Activated T-cell treated with anti-CD3 and anti-CD28 coated beads, Interleukin-2, amount 50 U/mL, for 4 hours (primary cell): Measurements from ENCODE around the gene FADS3. TPM values are rescaled to one million over a fixed set of nuclear protein-coding genes. Genes with fewer than 3 reads are reported as not detected.

ENCODE experiments used
- ATAC-seq, 2 donors: fragments of 200-7000 bp; cut with Tn5 transposase; one replicate each; pipeline ENCODE4 v1.10.0; 2021
- DNase-seq: peaks from one replicate; pipeline ENCODE4 v3.0.0-alpha.2; 2020
- H3K27me3 Mint-ChIP-seq: one replicate; pipeline ENCODE4 v1.8.0; 2021; ENCODE audit warnings: low read depth, mixed read lengths
- H3K36me3 Mint-ChIP-seq: one replicate; pipeline ENCODE4 v1.8.0; 2022; ENCODE audit warnings: mixed read lengths; ENCODE audit not compliant: insufficient read depth
- H3K4me1 Mint-ChIP-seq: one replicate; pipeline ENCODE4 v1.8.0; 2021; ENCODE audit warnings: low read depth, mixed read lengths
- H3K4me3 Mint-ChIP-seq: one replicate; pipeline ENCODE4 v1.8.0; 2021; ENCODE audit warnings: mild to moderate bottlenecking, moderate library complexity, mixed read lengths
- H3K9me3 Mint-ChIP-seq: one replicate; pipeline ENCODE4 v1.8.0; 2021; ENCODE audit warnings: mixed read lengths
- total RNA-seq, 3 donors: library from RNA; stranded (reverse); gene quantifications; one replicate each; pipeline ENCODE4 v1.2.1, GENCODE V29; 2021

Gene FADS3
- total RNA-seq, 3 donors from 2014 or later, result 2.6 to 4.1 (median 2.8) TPM

- Mint-ChIP-seq H3K4me1 (no peaks in the 10 kb centered on the region), H3K9me3 (no peaks in the 10 kb centered on the region), H3K27me3 (peaks cover 9% of the 10 kb centered on the region), H3K4me3 (no peak overlapping the region), H3K36me3 (no peaks in the 10 kb centered on the region)
- ATAC-seq (no peak), DNase-seq (no peak)
Measured at GRCh38 chr11:61908730-61909316, 17.5 kb upstream of the FADS3 start.

GRCh38 chr11:61907871-61908729, 16.8 kb upstream of the FADS3 start:
- Mint-ChIP-seq H3K27me3 (peaks cover 5% of the 10 kb centered on the region), H3K9me3 (no peaks in the 10 kb centered on the region), H3K4me3 (no peak overlapping the region), H3K36me3 (no peaks in the 10 kb centered on the region), H3K4me1 (no peaks in the 10 kb centered on the region)
- ATAC-seq (no peak), DNase-seq (no peak)

DNA sequence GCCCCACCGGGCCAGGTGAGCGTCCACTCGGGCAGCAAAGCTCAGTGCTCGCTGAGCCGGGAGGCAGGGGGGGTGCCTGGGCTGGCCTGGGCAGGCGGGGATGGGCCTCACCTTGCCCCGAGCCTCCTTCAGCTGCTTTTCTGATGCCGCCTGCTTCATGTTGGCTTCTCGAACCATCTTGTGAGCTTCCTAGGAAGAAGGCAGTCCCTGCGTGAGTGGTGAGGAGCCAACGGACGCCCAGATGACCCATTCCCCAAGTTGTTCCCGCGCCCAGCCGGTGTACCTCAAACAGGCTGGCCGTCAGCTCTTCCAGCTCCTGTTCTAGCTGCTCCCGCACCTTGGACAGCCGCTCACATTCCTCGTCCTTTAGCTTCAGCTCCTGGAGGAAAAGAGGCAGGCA, 15.9 kb upstream of the FADS3 start:
- H3K36me3 Mint-ChIP-seq, result no peaks in the 10 kb centered on the region
- ATAC-seq, result no peak
- H3K4me3 Mint-ChIP-seq, result no peak overlapping the region
- no peaks in the 10 kb centered on the region for H3K9me3 Mint-ChIP-seq
- no peaks in the 10 kb centered on the region for H3K27me3 Mint-ChIP-seq
- no peaks in the 10 kb centered on the region for H3K4me1 Mint-ChIP-seq
- DNase-seq, result no peak

DNA sequence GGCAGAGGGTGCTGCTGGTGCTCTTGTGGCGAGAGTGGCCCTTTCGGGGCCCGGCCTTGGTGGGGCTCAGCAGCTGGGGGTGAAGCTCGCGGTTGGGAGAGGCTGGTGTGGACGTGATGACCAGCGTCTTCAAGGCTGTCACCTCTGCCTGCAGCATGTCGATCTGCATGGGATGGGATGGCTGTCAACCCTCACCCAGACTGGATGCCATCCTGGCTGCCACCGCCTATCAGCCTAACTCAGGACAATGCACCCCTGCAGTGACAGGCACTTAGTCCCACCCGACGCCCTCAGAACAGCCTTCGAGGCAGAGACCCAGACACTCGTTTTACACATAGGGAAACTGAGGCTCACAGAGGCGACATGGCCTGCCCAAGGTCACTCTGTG, 15.2 kb upstream of the FADS3 start:
- no peaks in the 10 kb centered on the region for H3K9me3 Mint-ChIP-seq
- ATAC-seq, result no peak
- no peaks in the 10 kb centered on the region for H3K36me3 Mint-ChIP-seq
- no peak for DNase-seq
- H3K27me3 Mint-ChIP-seq, result no peaks in the 10 kb centered on the region
- H3K4me3 Mint-ChIP-seq, result no peak overlapping the region
- no peaks in the 10 kb centered on the region for H3K4me1 Mint-ChIP-seq

GRCh38 chr11:61905801-61906521, 14.6 kb upstream of the FADS3 start:
- Mint-ChIP-seq H3K27me3 (no peaks in the 10 kb centered on the region), H3K36me3 (no peaks in the 10 kb centered on the region), H3K4me3 (no peak overlapping the region), H3K4me1 (no peaks in the 10 kb centered on the region), H3K9me3 (no peaks in the 10 kb centered on the region)
- DNase-seq, result no peak
- no peak for ATAC-seq

DNA sequence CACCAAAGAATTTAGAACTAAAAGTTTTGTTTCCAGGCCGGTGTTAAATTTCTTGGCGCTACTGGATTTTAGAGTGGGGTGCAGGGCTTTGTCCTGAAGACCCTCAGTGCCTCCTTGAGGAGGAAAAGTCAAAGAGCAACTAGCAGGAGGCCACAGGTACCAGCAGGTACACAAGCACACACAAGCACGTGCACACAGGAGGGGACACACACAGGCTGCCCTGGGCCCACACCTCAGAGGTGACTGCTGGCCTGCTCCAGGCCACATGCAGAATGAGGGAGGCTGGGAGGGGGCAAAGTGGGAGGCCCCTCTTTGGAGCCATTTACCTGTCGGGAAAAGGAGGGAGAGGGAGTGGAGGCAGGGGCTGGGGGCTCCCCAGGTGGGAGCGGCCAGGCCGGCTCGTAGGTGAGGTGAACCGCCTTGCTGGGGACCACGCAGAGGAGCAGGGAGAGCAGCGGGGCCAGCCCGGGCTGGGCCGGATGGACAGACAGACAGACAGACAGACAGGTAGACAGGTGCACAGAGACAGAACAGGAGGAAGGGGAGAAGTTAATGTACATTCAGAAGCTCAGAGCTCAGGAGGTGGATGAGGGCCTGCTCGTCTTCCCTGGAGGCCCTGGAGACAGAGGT, 13.8 kb upstream of the FADS3 start:
- Mint-ChIP-seq H3K27me3 (no peaks in the 10 kb centered on the region), H3K4me1 (no peaks in the 10 kb centered on the region), H3K4me3 (no peak overlapping the region), H3K9me3 (no peaks in the 10 kb centered on the region), H3K36me3 (no peaks in the 10 kb centered on the region)
- ATAC-seq (no peak), DNase-seq (no peak)

- no peaks in the 10 kb centered on the region for H3K4me1 Mint-ChIP-seq
- peak; percentile 36 to 42 for ATAC-seq
- no peaks in the 10 kb centered on the region for H3K27me3 Mint-ChIP-seq
- DNase-seq, result no peak
- no peaks in the 10 kb centered on the region for H3K36me3 Mint-ChIP-seq
- H3K9me3 Mint-ChIP-seq, result no peaks in the 10 kb centered on the region
- H3K4me3 Mint-ChIP-seq, result no peak overlapping the region
Measured at GRCh38 chr11:61904539-61905048, 13.2 kb upstream of the FADS3 start.

- Mint-ChIP-seq H3K36me3 (no peaks in the 10 kb centered on the region), H3K4me1 (peaks cover 5% of the 10 kb centered on the region), H3K9me3 (no peaks in the 10 kb centered on the region), H3K4me3 (no peak overlapping the region), H3K27me3 (no peaks in the 10 kb centered on the region)
- DNase-seq (no peak), ATAC-seq (no peak)
Measured at GRCh38 chr11:61903845-61904244, 12.5 kb upstream of the FADS3 start.

DNA sequence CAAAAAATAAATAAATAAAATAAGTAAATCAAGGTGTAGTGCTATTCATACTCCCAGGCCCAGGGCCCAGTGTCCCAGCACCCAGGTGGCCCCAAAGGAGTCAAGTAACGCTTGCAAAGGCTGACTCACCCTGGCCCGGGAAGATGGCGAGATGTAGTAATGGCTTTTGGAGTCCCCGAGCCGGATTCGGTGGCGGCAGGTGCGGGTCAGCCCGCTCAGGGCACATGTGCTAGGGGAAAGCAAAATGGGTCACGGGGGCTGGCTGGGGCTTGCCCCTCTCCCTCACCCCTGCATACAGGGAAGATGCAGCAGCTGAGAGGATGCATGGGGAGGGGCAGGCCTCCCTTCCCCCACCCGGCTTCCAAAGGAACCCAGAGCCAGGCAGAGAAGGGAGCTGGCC, 11.0 kb upstream of the FADS3 start:
- ATAC-seq (no peak), DNase-seq (no peak)
- peaks cover 5% of the 10 kb centered on the region for H3K4me1 Mint-ChIP-seq
- no peaks in the 10 kb centered on the region for H3K27me3 Mint-ChIP-seq
- H3K4me3 Mint-ChIP-seq, result no peak overlapping the region
- no peaks in the 10 kb centered on the region for H3K9me3 Mint-ChIP-seq
- H3K36me3 Mint-ChIP-seq, result no peaks in the 10 kb centered on the region

GRCh38 chr11:61901397-61901796, 10.1 kb upstream of the FADS3 start:
- Mint-ChIP-seq H3K27me3 (no peaks in the 10 kb centered on the region), H3K36me3 (no peaks in the 10 kb centered on the region), H3K4me1 (peaks cover 5% of the 10 kb centered on the region), H3K9me3 (no peaks in the 10 kb centered on the region), H3K4me3 (no peak overlapping the region)
- DNase-seq, result no peak
- no peak for ATAC-seq

DNA sequence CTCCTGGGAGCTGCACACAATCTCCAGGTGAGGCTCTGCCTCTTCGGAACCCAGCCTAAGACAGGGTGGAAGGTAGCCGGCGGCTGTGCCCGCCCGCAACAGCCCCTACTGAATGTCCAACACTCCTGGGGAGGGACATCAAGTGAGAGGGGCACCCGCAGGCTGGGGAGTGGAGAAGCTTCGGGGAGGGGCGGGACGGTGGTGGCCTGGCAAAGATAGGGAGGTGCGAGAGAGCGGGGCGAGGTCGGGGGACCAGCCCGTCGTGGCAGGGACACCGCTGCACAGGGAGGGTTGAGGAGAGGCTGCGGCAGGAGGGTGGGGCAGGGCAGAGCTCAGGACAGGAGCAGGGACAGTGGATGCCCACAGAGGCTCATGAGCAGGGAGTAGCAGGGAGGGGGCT, 8.9 kb upstream of the FADS3 start:
- H3K4me1 Mint-ChIP-seq, result peaks cover 5% of the 10 kb centered on the region
- ATAC-seq (no peak), DNase-seq (no peak)
- H3K27me3 Mint-ChIP-seq, result no peaks in the 10 kb centered on the region
- no peak overlapping the region for H3K4me3 Mint-ChIP-seq
- no peaks in the 10 kb centered on the region for H3K36me3 Mint-ChIP-seq
- H3K9me3 Mint-ChIP-seq, result no peaks in the 10 kb centered on the region

DNA sequence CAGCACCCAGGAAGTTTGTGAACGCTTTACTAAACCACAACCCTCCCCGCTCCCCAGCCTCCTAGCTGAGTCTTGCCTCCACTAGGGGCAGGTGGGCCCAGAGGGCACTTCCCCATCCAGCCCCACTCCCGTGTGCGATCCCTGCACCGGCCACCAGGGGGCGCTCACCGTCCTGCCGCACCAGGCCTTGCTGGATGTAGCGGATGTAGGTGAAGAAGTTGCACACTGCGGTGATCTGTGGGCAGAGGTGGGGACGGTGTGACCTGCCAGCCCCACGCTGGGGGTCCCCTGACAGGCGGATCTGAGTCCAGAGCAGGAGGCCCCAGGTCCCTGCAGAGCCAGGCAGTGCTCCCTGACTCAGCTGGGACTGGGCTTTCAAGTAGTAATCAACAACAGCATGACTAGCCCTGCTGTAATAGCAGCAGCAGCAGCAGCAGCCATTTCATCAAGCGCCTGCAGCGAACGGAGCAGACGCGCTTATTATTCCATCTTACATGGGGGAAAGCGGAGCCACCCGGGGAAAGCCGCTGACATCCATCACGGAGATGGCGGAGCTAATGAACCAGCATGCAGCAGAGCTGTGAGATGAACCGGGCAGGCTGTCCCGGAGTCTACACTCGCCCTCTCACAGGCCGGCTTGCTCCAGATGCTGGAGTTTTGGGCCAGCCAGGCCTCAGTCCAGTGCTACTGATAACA, 7.9 kb upstream of the FADS3 start:
- DNase-seq (peak; percentile 94), ATAC-seq (peak; percentile 92 to 93)
- no peaks in the 10 kb centered on the region for H3K27me3 Mint-ChIP-seq
- H3K4me3 Mint-ChIP-seq, result no peak overlapping the region
- H3K4me1 Mint-ChIP-seq, result peaks cover 5% of the 10 kb centered on the region
- H3K36me3 Mint-ChIP-seq, result no peaks in the 10 kb centered on the region
- no peaks in the 10 kb centered on the region for H3K9me3 Mint-ChIP-seq

DNA sequence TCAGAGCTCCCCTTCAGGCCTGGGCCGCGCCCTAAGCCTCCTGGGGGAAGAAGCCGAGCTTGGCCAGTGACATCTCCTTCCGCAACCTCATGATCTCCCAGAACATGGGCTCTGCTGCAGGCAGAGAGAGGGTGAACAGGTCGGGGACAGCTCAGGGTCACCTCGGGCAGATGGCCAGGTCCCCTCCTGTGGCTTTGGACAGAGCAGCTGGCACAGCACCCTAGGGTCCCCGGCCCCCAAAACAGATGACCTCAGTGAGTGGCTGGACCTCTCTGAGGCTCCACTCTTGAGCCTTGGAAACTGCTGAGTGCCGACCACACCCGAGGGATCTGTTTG, 6.9 kb upstream of the FADS3 start:
- Mint-ChIP-seq H3K36me3 (no peaks in the 10 kb centered on the region), H3K27me3 (no peaks in the 10 kb centered on the region), H3K4me3 (no peak overlapping the region), H3K4me1 (peaks cover 5% of the 10 kb centered on the region), H3K9me3 (no peaks in the 10 kb centered on the region)
- no peak for ATAC-seq
- no peak for DNase-seq
